GM21529 (cell line): Measurements from ENCODE around the gene CEP20.
"Not testable (repeated sequence)": the region's sequence is repeated elsewhere in the genome, so short reads cannot be mapped to it uniquely, and the experiment has no call there.

Experiments used
- ATAC-seq: cut with Tn5 transposase; IDR thresholded peaks from one replicate; pipeline ENCODE4 v1.9.1; 2021; ENCODE audit not compliant: unreplicated experiment

Gene CEP20

GRCh38 chr16:15888072-15888976 is at the start of gene CEP20:
Gene CEP20 (minus strand): TSS chr16:15888603. CDS start chr16:15888585, 18 bp downstream.
- peak; percentile 97 for ATAC-seq

- ATAC-seq = not testable (repeated sequence)
Measured at GRCh38 chr16:15936809-15937208, 48.4 kb upstream of the CEP20 start.

- no peak for ATAC-seq
Measured at GRCh38 chr16:15934991-15935390, 46.6 kb upstream of the CEP20 start.

GRCh38 chr16:15933781-15934180 is 45.4 kb upstream of the CEP20 start:
- no peak for ATAC-seq

- ATAC-seq = no peak
Measured at GRCh38 chr16:15932939-15933338, 44.5 kb upstream of the CEP20 start.

GRCh38 chr16:15928261-15929104 is 40.1 kb upstream of the CEP20 start:
- ATAC-seq = no peak

GRCh38 chr16:15925631-15926030 is 37.2 kb upstream of the CEP20 start:
- no peak for ATAC-seq

GRCh38 chr16:15924996-15925395 is 36.6 kb upstream of the CEP20 start:
- no peak for ATAC-seq

GRCh38 chr16:15919331-15919730 is 30.9 kb upstream of the CEP20 start:
- no peak for ATAC-seq

- not testable (repeated sequence) for ATAC-seq
Measured at GRCh38 chr16:15918314-15918713, 29.9 kb upstream of the CEP20 start.

- no peak for ATAC-seq
Measured at GRCh38 chr16:15916323-15916722, 27.9 kb upstream of the CEP20 start.

- ATAC-seq = no peak
Measured at GRCh38 chr16:15915555-15916081, 27.2 kb upstream of the CEP20 start.

- ATAC-seq = no peak
Measured at GRCh38 chr16:15913046-15913698, 24.8 kb upstream of the CEP20 start.

- no peak for ATAC-seq
Measured at GRCh38 chr16:15911198-15911597, 22.8 kb upstream of the CEP20 start.

- ATAC-seq = peak; percentile 99
Measured at GRCh38 chr16:15907863-15908478, 19.6 kb upstream of the CEP20 start.

GRCh38 chr16:15906439-15906838 is 18.0 kb upstream of the CEP20 start:
- no peak for ATAC-seq

- ATAC-seq = no peak
Measured at GRCh38 chr16:15903960-15904359, 15.6 kb upstream of the CEP20 start.

- ATAC-seq = no peak
Measured at GRCh38 chr16:15900901-15901500, 12.6 kb upstream of the CEP20 start.

GRCh38 chr16:15900357-15900756 is 12.0 kb upstream of the CEP20 start:
- no peak for ATAC-seq

GRCh38 chr16:15899538-15900100 is 11.2 kb upstream of the CEP20 start:
- ATAC-seq = peak; percentile 73
